ENCODE measurements around the gene EML1. TPM values are rescaled to one million over a fixed set of nuclear protein-coding genes. Genes with fewer than 3 reads are reported as not detected.

The EML1 gene
- total and polyA plus RNA-seq, 2 experiments from 2014 or later: 22.9 to 31.9 TPM

GRCh38 chr14:99840265-99840664 lies 47.1 kb downstream of the EML1 start:
- TF ChIP-seq CTCF (IDR thresholded peaks at IDR 0.05; ENCODE audit: poor library complexity): no peak
- no peak for TF ChIP-seq EZH2 (IDR thresholded peaks at IDR 0.05; ENCODE audit: borderline replicate concordance)
- TF ChIP-seq EZH2phosphoT487 (IDR thresholded peaks at IDR 0.05; ENCODE audit: low read depth, severe bottlenecking, unreplicated experiment): no peak
- Histone ChIP-seq H3K9me3 (ENCODE audit: low read depth) (no peaks in the 10 kb centered on the region), H3K36me3 (replicated peaks; ENCODE audit: insufficient read depth, low read depth) (no peaks in the 10 kb centered on the region), H3K4me2 (no peak overlapping the region), H3K4me3 (no peak overlapping the region), H3K9me2 (replicated peaks; ENCODE audit: insufficient read depth) (no peaks in the 10 kb centered on the region), H2AFZ (no peak overlapping the region), H4K20me1 (ENCODE audit: insufficient read depth, poor library complexity, severe bottlenecking) (peaks cover 3% of the 10 kb centered on the region), H3K27ac (no peak overlapping the region), H3K4me1 (ENCODE audit: insufficient read depth) (peaks cover 12% of the 10 kb centered on the region), H3K79me2 (peaks cover 42% of the 10 kb centered on the region), H3K27me3 (no peaks in the 10 kb centered on the region)
- WGBS (ENCODE audit: low lambda C conversion rate, missing lambda C conversion rate): 93% methylated on average over 6 of the region's 6 CpGs
- no peak for DNase-seq (ENCODE audit: low spot score)

GRCh38 chr14:99840774-99841305 lies 47.6 kb downstream of the EML1 start:
- no peaks in the 10 kb centered on the region for H3K9me2 ChIP-seq (replicated peaks; ENCODE audit: insufficient read depth)
- H3K4me1 ChIP-seq (ENCODE audit: insufficient read depth): peaks cover 12% of the 10 kb centered on the region
- no peak overlapping the region for H3K4me3 ChIP-seq
- no peak overlapping the region for H3K27ac ChIP-seq
- no peaks in the 10 kb centered on the region for H3K27me3 ChIP-seq
- H4K20me1 ChIP-seq (ENCODE audit: insufficient read depth, poor library complexity, severe bottlenecking): peaks cover 3% of the 10 kb centered on the region
- 67% methylated on average over 5 of the region's 5 CpGs for WGBS (ENCODE audit: low lambda C conversion rate, missing lambda C conversion rate)
- no peaks in the 10 kb centered on the region for H3K36me3 ChIP-seq (replicated peaks; ENCODE audit: insufficient read depth, low read depth)
- TF ChIP-seq CTCF (IDR thresholded peaks at IDR 0.05; ENCODE audit: poor library complexity) (no peak), EZH2 (IDR thresholded peaks at IDR 0.05; ENCODE audit: borderline replicate concordance) (no peak), EZH2phosphoT487 (IDR thresholded peaks at IDR 0.05; ENCODE audit: low read depth, severe bottlenecking, unreplicated experiment) (no peak)
- H3K79me2 ChIP-seq: peaks cover 36% of the 10 kb centered on the region
- DNase-seq (ENCODE audit: low spot score): no peak
- no peak overlapping the region for H3K4me2 ChIP-seq
- no peak overlapping the region for H2AFZ ChIP-seq
- no peaks in the 10 kb centered on the region for H3K9me3 ChIP-seq (ENCODE audit: low read depth)

- 65% methylated on average over 9 of the region's 9 CpGs for WGBS (ENCODE audit: low lambda C conversion rate, missing lambda C conversion rate)
- Histone ChIP-seq H3K9me2 (replicated peaks; ENCODE audit: insufficient read depth) (no peaks in the 10 kb centered on the region), H2AFZ (no peak overlapping the region), H3K79me2 (peaks cover 31% of the 10 kb centered on the region), H3K4me2 (no peak overlapping the region), H4K20me1 (ENCODE audit: insufficient read depth, poor library complexity, severe bottlenecking) (peaks cover 3% of the 10 kb centered on the region), H3K27me3 (no peaks in the 10 kb centered on the region), H3K27ac (no peak overlapping the region), H3K9me3 (ENCODE audit: low read depth) (no peaks in the 10 kb centered on the region), H3K4me3 (no peak overlapping the region), H3K36me3 (replicated peaks; ENCODE audit: insufficient read depth, low read depth) (no peaks in the 10 kb centered on the region), H3K4me1 (ENCODE audit: insufficient read depth) (peaks cover 12% of the 10 kb centered on the region)
- no peak for DNase-seq (ENCODE audit: low spot score)
- TF ChIP-seq EZH2 (IDR thresholded peaks at IDR 0.05; ENCODE audit: borderline replicate concordance) (no peak), EZH2phosphoT487 (IDR thresholded peaks at IDR 0.05; ENCODE audit: low read depth, severe bottlenecking, unreplicated experiment) (no peak), CTCF (IDR thresholded peaks at IDR 0.05; ENCODE audit: poor library complexity) (no peak)
Observed at GRCh38 chr14:99841436-99842071, 48.3 kb downstream of the EML1 start.

Measured in hepatocyte (in vitro differentiated cells).